ENCODE results near the gene RBM26. TPM values are rescaled to one million over a fixed set of nuclear protein-coding genes. Genes with fewer than 3 reads are reported as not detected.
"Not testable (repeated sequence)": the region's sequence is repeated elsewhere in the genome, so short reads cannot be mapped to it uniquely, and the experiment has no call there.

The RBM26 gene
- total and polyA plus RNA-seq, 2 donors (not counting 1 experiment from before 2014, with no cell fraction given), result 19.9 to 20.3 TPM

- no peaks in the 10 kb centered on the region for H3K4me1 ChIP-seq (ENCODE audit: control insufficient read depth, extremely low read depth, insufficient read depth, low read length)
- no peak overlapping the region for H3K4me2 ChIP-seq (ENCODE audit: extremely low read depth, insufficient read depth, low read length)
- no peak overlapping the region for H3K4me3 ChIP-seq (replicated peaks in 1 of 4; ENCODE audit: control extremely low read depth in 1 of 4, insufficient read depth in 1 of 4, low read depth in 3 of 4, low read length in 4 of 4)
- no peaks in the 10 kb centered on the region for H3K27me3 ChIP-seq (ENCODE audit: control insufficient read depth, insufficient read depth, low read length)
- DNase-seq (ENCODE audit: low read depth in 2 of 2), result peak in 1 of 2 donors; percentile 8
- H3K36me3 ChIP-seq (ENCODE audit: control insufficient read depth, insufficient read depth, low read length), result no peaks in the 10 kb centered on the region
- TF ChIP-seq EZH2 (IDR thresholded peaks at IDR 0.05; ENCODE audit: low read length, missing control alignments), result no peak
- TF ChIP-seq CTCF (conservative IDR thresholded peaks at IDR 0.05 in 1 of 2, IDR thresholded peaks at IDR 0.05 in 1 of 2; ENCODE audit: low read depth in 1 of 2, low read length in 2 of 2), result no peak
- no peak overlapping the region for H2AFZ ChIP-seq (ENCODE audit: low read length)
- H3K9me3 ChIP-seq (ENCODE audit: control insufficient read depth, insufficient read depth, low read depth, low read length), result no peaks in the 10 kb centered on the region
- H3K79me2 ChIP-seq (ENCODE audit: control insufficient read depth, insufficient read depth, low read length), result no peaks in the 10 kb centered on the region
- H3K9ac ChIP-seq (ENCODE audit: insufficient read depth, low read length), result no peak overlapping the region
- no peak overlapping the region for H3K27ac ChIP-seq (ENCODE audit: insufficient read depth, low read length)
- H4K20me1 ChIP-seq (ENCODE audit: control insufficient read depth, extremely low read depth, insufficient read depth, low read length), result no peaks in the 10 kb centered on the region
Observed at GRCh38 chr13:79282976-79283375, 123.1 kb downstream of the RBM26 start.

GRCh38 chr13:79282508-79282907 lies 123.5 kb downstream of the RBM26 start:
- Histone ChIP-seq H3K4me1 (ENCODE audit: control insufficient read depth, extremely low read depth, insufficient read depth, low read length) (no peaks in the 10 kb centered on the region), H4K20me1 (ENCODE audit: control insufficient read depth, extremely low read depth, insufficient read depth, low read length) (no peaks in the 10 kb centered on the region), H3K27ac (ENCODE audit: insufficient read depth, low read length) (no peak overlapping the region), H3K4me3 (replicated peaks in 1 of 4; ENCODE audit: control extremely low read depth in 1 of 4, insufficient read depth in 1 of 4, low read depth in 3 of 4, low read length in 4 of 4) (no peak overlapping the region), H3K79me2 (ENCODE audit: control insufficient read depth, insufficient read depth, low read length) (no peaks in the 10 kb centered on the region), H3K36me3 (ENCODE audit: control insufficient read depth, insufficient read depth, low read length) (no peaks in the 10 kb centered on the region), H3K27me3 (ENCODE audit: control insufficient read depth, insufficient read depth, low read length) (no peaks in the 10 kb centered on the region), H2AFZ (ENCODE audit: low read length) (no peak overlapping the region), H3K9me3 (ENCODE audit: control insufficient read depth, insufficient read depth, low read depth, low read length) (no peaks in the 10 kb centered on the region), H3K9ac (ENCODE audit: insufficient read depth, low read length) (no peak overlapping the region), H3K4me2 (ENCODE audit: extremely low read depth, insufficient read depth, low read length) (no peak overlapping the region)
- TF ChIP-seq CTCF (conservative IDR thresholded peaks at IDR 0.05 in 1 of 2, IDR thresholded peaks at IDR 0.05 in 1 of 2; ENCODE audit: low read depth in 1 of 2, low read length in 2 of 2) (no peak), EZH2 (IDR thresholded peaks at IDR 0.05; ENCODE audit: low read length, missing control alignments) (no peak)
- DNase-seq (ENCODE audit: low read depth in 2 of 2), result no peak

- Histone ChIP-seq H4K20me1 (ENCODE audit: control insufficient read depth, extremely low read depth, insufficient read depth, low read length) (no peaks in the 10 kb centered on the region), H3K27ac (ENCODE audit: insufficient read depth, low read length) (no peak overlapping the region), H3K36me3 (ENCODE audit: control insufficient read depth, insufficient read depth, low read length) (no peaks in the 10 kb centered on the region), H3K79me2 (ENCODE audit: control insufficient read depth, insufficient read depth, low read length) (no peaks in the 10 kb centered on the region), H3K4me1 (ENCODE audit: control insufficient read depth, extremely low read depth, insufficient read depth, low read length) (no peaks in the 10 kb centered on the region), H3K4me3 (replicated peaks in 1 of 4; ENCODE audit: control extremely low read depth in 1 of 4, insufficient read depth in 1 of 4, low read depth in 3 of 4, low read length in 4 of 4) (no peak overlapping the region), H3K9me3 (ENCODE audit: control insufficient read depth, insufficient read depth, low read depth, low read length) (no peaks in the 10 kb centered on the region), H3K9ac (ENCODE audit: insufficient read depth, low read length) (no peak overlapping the region), H2AFZ (ENCODE audit: low read length) (no peak overlapping the region), H3K4me2 (ENCODE audit: extremely low read depth, insufficient read depth, low read length) (no peak overlapping the region), H3K27me3 (ENCODE audit: control insufficient read depth, insufficient read depth, low read length) (no peaks in the 10 kb centered on the region)
- no peak for DNase-seq (ENCODE audit: low read depth in 2 of 2)
- TF ChIP-seq CTCF (conservative IDR thresholded peaks at IDR 0.05 in 1 of 2, IDR thresholded peaks at IDR 0.05 in 1 of 2; ENCODE audit: low read depth in 1 of 2, low read length in 2 of 2) (no peak), EZH2 (IDR thresholded peaks at IDR 0.05; ENCODE audit: low read length, missing control alignments) (no peak)
Observed at GRCh38 chr13:79281339-79281747, 124.7 kb downstream of the RBM26 start.

GRCh38 chr13:79279735-79280134 lies 126.3 kb downstream of the RBM26 start:
- H3K4me1 ChIP-seq (ENCODE audit: control insufficient read depth, extremely low read depth, insufficient read depth, low read length); H3K36me3 ChIP-seq (ENCODE audit: control insufficient read depth, insufficient read depth, low read length); H3K27ac ChIP-seq (ENCODE audit: insufficient read depth, low read length); DNase-seq (ENCODE audit: low read depth in 2 of 2); H3K27me3 ChIP-seq (ENCODE audit: control insufficient read depth, insufficient read depth, low read length); H2AFZ ChIP-seq (ENCODE audit: low read length); H4K20me1 ChIP-seq (ENCODE audit: control insufficient read depth, extremely low read depth, insufficient read depth, low read length); H3K9ac ChIP-seq (ENCODE audit: insufficient read depth, low read length); H3K4me2 ChIP-seq (ENCODE audit: extremely low read depth, insufficient read depth, low read length); H3K79me2 ChIP-seq (ENCODE audit: control insufficient read depth, insufficient read depth, low read length); H3K9me3 ChIP-seq (ENCODE audit: control insufficient read depth, insufficient read depth, low read depth, low read length); H3K4me3 ChIP-seq (replicated peaks in 1 of 4; ENCODE audit: control extremely low read depth in 1 of 4, insufficient read depth in 1 of 4, low read depth in 3 of 4, low read length in 4 of 4): not testable (repeated sequence)

All from fibroblast of lung (primary cell).